ENCODE data around the gene LTBP1.

Gene LTBP1

GRCh38 chr2:32932825-32933755, 13.7 kb upstream of the LTBP1 start:
- Histone ChIP-seq H2AFZ (ENCODE audit: low read depth) (no peak overlapping the region), H3K9ac (no peak overlapping the region)

GRCh38 chr2:32933756-32934095, 13.0 kb upstream of the LTBP1 start:
- no peak for TF ChIP-seq CTCF (conservative IDR thresholded peaks at IDR 0.05; ENCODE audit: low read depth, low read length)
- Histone ChIP-seq H3K4me2 (no peak overlapping the region), H2AFZ (ENCODE audit: low read depth) (no peak overlapping the region), H3K27ac (no peak overlapping the region), H3K9ac (no peak overlapping the region), H3K79me2 (ENCODE audit: insufficient read depth, low read depth) (no peaks in the 10 kb centered on the region), H3K36me3 (ENCODE audit: insufficient read depth) (no peaks in the 10 kb centered on the region), H4K20me1 (ENCODE audit: insufficient read depth) (no peaks in the 10 kb centered on the region), H3K27me3 (ENCODE audit: insufficient read depth, low read depth) (no peaks in the 10 kb centered on the region), H3K4me1 (ENCODE audit: low read depth, poor library complexity, severe bottlenecking) (peaks cover 22% of the 10 kb centered on the region), H3K4me3 (IDR thresholded peaks at IDR 0.05; ENCODE audit: insufficient read depth, low read depth, low read length) (no peak overlapping the region)

More at GRCh38 chr2:32932825-32933755, 13.7 kb upstream of the LTBP1 start:
- peaks cover 16% of the 10 kb centered on the region for H3K4me1 ChIP-seq (ENCODE audit: low read depth, poor library complexity, severe bottlenecking)
- H3K79me2 ChIP-seq (ENCODE audit: insufficient read depth, low read depth), result no peaks in the 10 kb centered on the region
- no peak for TF ChIP-seq CTCF (conservative IDR thresholded peaks at IDR 0.05; ENCODE audit: low read depth, low read length)
- no peak overlapping the region for H3K27ac ChIP-seq
- H4K20me1 ChIP-seq (ENCODE audit: insufficient read depth), result no peaks in the 10 kb centered on the region
- no peaks in the 10 kb centered on the region for H3K36me3 ChIP-seq (ENCODE audit: insufficient read depth)
- no peak overlapping the region for H3K4me3 ChIP-seq (IDR thresholded peaks at IDR 0.05; ENCODE audit: insufficient read depth, low read depth, low read length)
- no peaks in the 10 kb centered on the region for H3K27me3 ChIP-seq (ENCODE audit: insufficient read depth, low read depth)
- no peak overlapping the region for H3K4me2 ChIP-seq

GRCh38 chr2:32937602-32938448, 8.9 kb upstream of the LTBP1 start:
- H3K4me3 ChIP-seq (IDR thresholded peaks at IDR 0.05; ENCODE audit: insufficient read depth, low read depth, low read length), result no peak overlapping the region

GRCh38 chr2:32938934-32939333, 7.8 kb upstream of the LTBP1 start:
- H3K4me1 ChIP-seq (ENCODE audit: low read depth, poor library complexity, severe bottlenecking), result peaks cover 25% of the 10 kb centered on the region
- H3K36me3 ChIP-seq (ENCODE audit: insufficient read depth), result no peaks in the 10 kb centered on the region
- no peak overlapping the region for H3K9ac ChIP-seq
- H3K4me2 ChIP-seq, result no peak overlapping the region
- no peak for TF ChIP-seq CTCF (conservative IDR thresholded peaks at IDR 0.05; ENCODE audit: low read depth, low read length)
- no peak overlapping the region for H3K4me3 ChIP-seq (IDR thresholded peaks at IDR 0.05; ENCODE audit: insufficient read depth, low read depth, low read length)
- H3K79me2 ChIP-seq (ENCODE audit: insufficient read depth, low read depth), result no peaks in the 10 kb centered on the region
- H3K27ac ChIP-seq, result no peak overlapping the region
- H2AFZ ChIP-seq (ENCODE audit: low read depth), result no peak overlapping the region
- H4K20me1 ChIP-seq (ENCODE audit: insufficient read depth), result no peaks in the 10 kb centered on the region
- no peaks in the 10 kb centered on the region for H3K27me3 ChIP-seq (ENCODE audit: insufficient read depth, low read depth)

More at GRCh38 chr2:32937602-32938448, 8.9 kb upstream of the LTBP1 start:
- H3K4me1 ChIP-seq (ENCODE audit: low read depth, poor library complexity, severe bottlenecking), result peaks cover 13% of the 10 kb centered on the region
- no peaks in the 10 kb centered on the region for H3K79me2 ChIP-seq (ENCODE audit: insufficient read depth, low read depth)
- H4K20me1 ChIP-seq (ENCODE audit: insufficient read depth), result no peaks in the 10 kb centered on the region
- no peak overlapping the region for H3K4me2 ChIP-seq
- H3K27me3 ChIP-seq (ENCODE audit: insufficient read depth, low read depth), result no peaks in the 10 kb centered on the region
- H3K9ac ChIP-seq, result no peak overlapping the region
- no peak overlapping the region for H3K27ac ChIP-seq
- no peak for TF ChIP-seq CTCF (conservative IDR thresholded peaks at IDR 0.05; ENCODE audit: low read depth, low read length)
- no peak overlapping the region for H2AFZ ChIP-seq (ENCODE audit: low read depth)
- no peaks in the 10 kb centered on the region for H3K36me3 ChIP-seq (ENCODE audit: insufficient read depth)

Data from KMS-11 (cell line).